Caco-2 (cell line): ENCODE measurements around the gene SMNDC1. TPM values are rescaled to one million over a fixed set of nuclear protein-coding genes. Genes with fewer than 3 reads are reported as not detected.
"Not testable (repeated sequence)": the region's sequence is repeated elsewhere in the genome, so short reads cannot be mapped to it uniquely, and the experiment has no call there.

Source experiments
- BruUV-seq: library from RNA; stranded (reverse); fragments of 400-500 nt; replicated peaks from 2 replicates; lab custom pipeline; 2021; lab: Mats Ljungman, UMichigan
- CTCF ChIA-PET: fragments of 300-600 bp; sonication (Branson Sonifier 250); formaldehyde crosslinking; loops from one replicate; lab custom pipeline; 2022; ENCODE audit warnings: antibody characterized with exemption; lab: Charles Lee
- POLR2A ChIA-PET: fragments of 300-600 bp; sonication (Branson Sonifier 250); formaldehyde crosslinking; loops from one replicate; lab custom pipeline; 2022; ENCODE audit warnings: antibody characterized with exemption; lab: Charles Lee
- DNase-seq, 2 experiments: peaks; one replicate each; pipeline versions ENCODE4 v3.0.0 to v3.0.0-alpha.2; 2020 to 2022
- H3K27me3 ChIP-seq: replicated peaks from 2 replicates; pipeline ENCODE4 v1.6.0; 2011; ENCODE audit warnings: low read length; ENCODE audit not compliant: control insufficient read depth, insufficient read depth
- H3K36me3 ChIP-seq: 2 replicates; pipeline ENCODE4 v1.5.1; 2011; ENCODE audit warnings: low read length; ENCODE audit not compliant: control insufficient read depth, insufficient read depth
- H3K4me1 ChIP-seq: fragments of 250-450 bp; sonication (Bioruptor Pico); 2 replicates; pipeline ENCODE4 v1.5.1; 2020; ENCODE audit warnings: mild to moderate bottlenecking
- H3K4me3 ChIP-seq: 2 replicates; pipeline ENCODE4 v1.5.1; 2011; ENCODE audit warnings: low read depth, mild to moderate bottlenecking, control low read depth, low read length
- H3K9me3 ChIP-seq: fragments of 250-450 bp; sonication (Bioruptor Pico); 2 replicates; pipeline ENCODE4 v1.5.1; 2020; ENCODE audit warnings: mild to moderate bottlenecking, moderate library complexity
- H3K27ac Mint-ChIP-seq: one replicate; pipeline ENCODE4 v1.8.0; 2022; ENCODE audit warnings: mixed read lengths; ENCODE audit not compliant: unreplicated experiment
- H3K27me3 Mint-ChIP-seq: one replicate; pipeline ENCODE4 v1.8.0; 2022; ENCODE audit warnings: mixed read lengths; ENCODE audit not compliant: insufficient read depth, unreplicated experiment
- H3K36me3 Mint-ChIP-seq: one replicate; pipeline ENCODE4 v1.8.0; 2022; ENCODE audit warnings: mild to moderate bottlenecking, mixed read lengths; ENCODE audit not compliant: insufficient read depth, unreplicated experiment
- H3K4me1 Mint-ChIP-seq: one replicate; pipeline ENCODE4 v1.8.0; 2022; ENCODE audit warnings: low read depth, mixed read lengths; ENCODE audit not compliant: unreplicated experiment
- H3K4me3 Mint-ChIP-seq: one replicate; pipeline ENCODE4 v1.8.0; 2022; ENCODE audit warnings: mild to moderate bottlenecking, moderate library complexity, mixed read lengths; ENCODE audit not compliant: unreplicated experiment
- H3K9me3 Mint-ChIP-seq: one replicate; pipeline ENCODE4 v1.8.0; 2022; ENCODE audit warnings: mixed read lengths; ENCODE audit not compliant: unreplicated experiment
- intact Hi-C: fragments of 100-400 bp; cut with micrococcal nuclease; formaldehyde crosslinking; loops from one replicate; pipeline ENCODE4 v1.10.0; 2022; ENCODE audit not compliant: unreplicated experiment
- total RNA-seq: library from RNA; stranded (reverse); gene quantifications from 2 replicates; pipeline ENCODE4 v1.2.3, GENCODE V29; 2022
- TF ChIP-seq, protein P1 (sequence below), 2 experiments: fragments of 200-600 bp in 1 of 2; IDR thresholded peaks; 1 replicate in 1 of 2; 2 replicates in 1 of 2; pipeline versions ENCODE4 v1.5.1 to v1.8.0; 2011 to 2022; ENCODE audit warnings: antibody characterized with exemption in 1 of 2, control low read depth in 1 of 2, inconsistent platforms in 1 of 2, low read depth in 1 of 2, low read length in 1 of 2, mild to moderate bottlenecking in 1 of 2, moderate library complexity in 1 of 2; ENCODE audit not compliant: insufficient read depth in 1 of 2, severe bottlenecking in 1 of 2, unreplicated experiment in 1 of 2

The SMNDC1 gene
- total RNA-seq, 1 experiment from 2014 or later: 52.4 TPM

DNA sequence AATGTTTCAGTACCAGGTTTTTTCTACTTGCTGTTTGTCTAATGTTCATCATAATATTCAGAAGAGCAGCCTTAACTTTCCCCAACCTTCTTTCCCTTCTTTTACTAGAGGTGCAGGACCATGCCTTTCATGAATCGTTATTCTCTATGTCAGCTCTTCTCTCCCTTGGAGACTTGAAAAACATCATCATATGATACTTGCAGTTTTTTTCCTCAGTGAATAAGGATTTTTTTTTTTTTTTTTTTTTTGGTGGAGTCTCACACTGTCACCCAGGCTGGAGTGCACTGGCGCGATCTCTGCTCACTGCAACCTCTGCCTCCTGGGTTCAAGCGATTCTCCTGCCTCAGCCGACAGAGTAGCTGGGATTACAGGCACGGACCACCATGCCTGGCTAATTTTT is 30.1 kb downstream of the SMNDC1 start:
- Histone ChIP-seq H3K9me3 (no peaks in the 10 kb centered on the region), H3K36me3 (no peaks in the 10 kb centered on the region), H3K4me3 (no peak overlapping the region), H3K27me3 (no peaks in the 10 kb centered on the region), H3K4me1 (peaks cover 12% of the 10 kb centered on the region; the same call in 1 of the 2 replicates)
- no peaks in the 10 kb centered on the region for H3K9me3 Mint-ChIP-seq
- H3K27me3 Mint-ChIP-seq: no peaks in the 10 kb centered on the region
- intact Hi-C loops: no loop called here
- H3K4me3 Mint-ChIP-seq: no peak overlapping the region
- H3K27ac Mint-ChIP-seq: no peak overlapping the region
- no peak for DNase-seq
- H3K4me1 Mint-ChIP-seq: peaks cover 20% of the 10 kb centered on the region
- ChIA-PET POLR2A (no interaction called here), CTCF (interaction anchor here (0.5 to 0.6 kb wide), 2 partner anchors 129 to 343 kb away, joined by 3 read pairs; no protein-coding TSS in a partner anchor)
- no TSS peak for BruUV-seq
- TF ChIP-seq, protein P1, sequence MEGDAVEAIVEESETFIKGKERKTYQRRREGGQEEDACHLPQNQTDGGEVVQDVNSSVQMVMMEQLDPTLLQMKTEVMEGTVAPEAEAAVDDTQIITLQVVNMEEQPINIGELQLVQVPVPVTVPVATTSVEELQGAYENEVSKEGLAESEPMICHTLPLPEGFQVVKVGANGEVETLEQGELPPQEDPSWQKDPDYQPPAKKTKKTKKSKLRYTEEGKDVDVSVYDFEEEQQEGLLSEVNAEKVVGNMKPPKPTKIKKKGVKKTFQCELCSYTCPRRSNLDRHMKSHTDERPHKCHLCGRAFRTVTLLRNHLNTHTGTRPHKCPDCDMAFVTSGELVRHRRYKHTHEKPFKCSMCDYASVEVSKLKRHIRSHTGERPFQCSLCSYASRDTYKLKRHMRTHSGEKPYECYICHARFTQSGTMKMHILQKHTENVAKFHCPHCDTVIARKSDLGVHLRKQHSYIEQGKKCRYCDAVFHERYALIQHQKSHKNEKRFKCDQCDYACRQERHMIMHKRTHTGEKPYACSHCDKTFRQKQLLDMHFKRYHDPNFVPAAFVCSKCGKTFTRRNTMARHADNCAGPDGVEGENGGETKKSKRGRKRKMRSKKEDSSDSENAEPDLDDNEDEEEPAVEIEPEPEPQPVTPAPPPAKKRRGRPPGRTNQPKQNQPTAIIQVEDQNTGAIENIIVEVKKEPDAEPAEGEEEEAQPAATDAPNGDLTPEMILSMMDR (IDR thresholded peaks at IDR 0.05; ENCODE audit: insufficient read depth in 1 of 2, low read depth in 1 of 2, low read length in 1 of 2, severe bottlenecking in 1 of 2, unreplicated experiment in 1 of 2): no peak
- H3K36me3 Mint-ChIP-seq: no peaks in the 10 kb centered on the region

DNA sequence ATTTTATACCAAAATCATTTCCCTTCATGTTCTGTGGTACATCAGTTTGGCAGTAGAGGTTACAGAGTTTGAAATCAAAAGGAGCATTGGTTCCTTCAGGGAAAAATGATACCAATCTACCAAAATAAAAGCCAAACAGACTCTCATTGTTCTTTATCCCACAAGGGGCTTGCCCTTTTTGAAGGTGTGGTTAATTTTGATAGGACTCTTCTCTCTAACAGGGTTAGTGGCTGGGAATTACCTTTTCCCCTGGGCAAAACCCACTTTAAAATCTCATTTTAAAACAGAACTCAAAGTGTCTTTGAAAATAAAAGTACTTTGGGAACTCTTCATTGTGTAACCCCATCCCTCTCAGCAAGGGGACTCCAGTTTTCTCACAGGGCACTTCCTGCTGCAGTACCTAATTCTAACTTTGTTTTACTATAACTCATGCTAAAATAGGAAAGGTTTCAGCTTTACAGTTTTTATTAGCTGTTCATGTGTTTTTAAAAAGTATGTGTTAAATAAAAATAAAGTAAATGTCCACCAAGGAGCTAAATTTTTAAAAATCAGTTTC is 30.6 kb downstream of the SMNDC1 start:
- H3K9me3 ChIP-seq: no peaks in the 10 kb centered on the region
- H3K4me1 Mint-ChIP-seq: peaks cover 25% of the 10 kb centered on the region
- peaks cover 15% of the 10 kb centered on the region; the same call in 1 of the 2 replicates for H3K4me1 ChIP-seq
- H3K27ac Mint-ChIP-seq: no peak overlapping the region
- DNase-seq: no peak
- intact Hi-C loops: no loop called here
- TF ChIP-seq, protein P1 (IDR thresholded peaks at IDR 0.05; ENCODE audit: insufficient read depth in 1 of 2, low read depth in 1 of 2, low read length in 1 of 2, severe bottlenecking in 1 of 2, unreplicated experiment in 1 of 2): no peak
- no peaks in the 10 kb centered on the region for H3K36me3 Mint-ChIP-seq
- ChIA-PET POLR2A (no interaction called here), CTCF (interaction anchor here (0.6 kb wide), 1 partner anchor 344 kb away, joined by 3 read pairs; no protein-coding TSS in a partner anchor)
- no TSS peak for BruUV-seq
- H3K36me3 ChIP-seq: no peaks in the 10 kb centered on the region
- H3K27me3 ChIP-seq: no peaks in the 10 kb centered on the region
- H3K4me3 Mint-ChIP-seq: no peak overlapping the region
- no peaks in the 10 kb centered on the region for H3K9me3 Mint-ChIP-seq
- no peaks in the 10 kb centered on the region for H3K27me3 Mint-ChIP-seq
- no peak overlapping the region for H3K4me3 ChIP-seq

- Histone ChIP-seq H3K27me3 (no peaks in the 10 kb centered on the region), H3K9me3 (no peaks in the 10 kb centered on the region), H3K36me3 (no peaks in the 10 kb centered on the region), H3K4me3 (no peak overlapping the region), H3K4me1 (peaks cover 15% of the 10 kb centered on the region; the same call in 1 of the 2 replicates)
- Mint-ChIP-seq H3K27ac (no peak overlapping the region), H3K9me3 (no peaks in the 10 kb centered on the region), H3K36me3 (no peaks in the 10 kb centered on the region), H3K4me3 (no peak overlapping the region), H3K4me1 (peaks cover 25% of the 10 kb centered on the region), H3K27me3 (no peaks in the 10 kb centered on the region)
- ChIA-PET POLR2A (no interaction called here), CTCF (no interaction called here)
- no peak for DNase-seq
- intact Hi-C loops: no loop called here
- BruUV-seq: no TSS peak
- TF ChIP-seq, protein P1 (IDR thresholded peaks at IDR 0.05; ENCODE audit: insufficient read depth in 1 of 2, low read depth in 1 of 2, low read length in 1 of 2, severe bottlenecking in 1 of 2, unreplicated experiment in 1 of 2): no peak
These were observed 31.2 kb downstream of the SMNDC1 start for GRCh38 chr10:110273474-110273873.

- BruUV-seq, H3K36me3 ChIP-seq, H3K4me3 Mint-ChIP-seq, DNase-seq, intact Hi-C loops, H3K27me3 Mint-ChIP-seq, H3K9me3 ChIP-seq, POLR2A ChIA-PET, H3K9me3 Mint-ChIP-seq, CTCF ChIA-PET, H3K27ac Mint-ChIP-seq, H3K4me3 ChIP-seq, H3K36me3 Mint-ChIP-seq, H3K27me3 ChIP-seq: not testable (repeated sequence)
- H3K4me1 Mint-ChIP-seq: peaks cover 25% of the 10 kb centered on the region
- peaks cover 15% of the 10 kb centered on the region; the same call in 1 of the 2 replicates for H3K4me1 ChIP-seq
These were observed 31.7 kb downstream of the SMNDC1 start for GRCh38 chr10:110272995-110273394.
